CD4-positive, alpha-beta T cell (primary cell): ENCODE measurements around the gene ATP8A2. TPM values are rescaled to one million over a fixed set of nuclear protein-coding genes. Genes with fewer than 3 reads are reported as not detected.

Experiments used
- ATAC-seq: fragments of 200-7000 bp; cut with Tn5 transposase; one replicate; pipeline ENCODE4 v1.10.0; 2022; ENCODE audit warnings: mild to moderate bottlenecking; ENCODE audit not compliant: poor library complexity
- CTCF ChIA-PET: fragments of 350-600 bp; sonication (Branson Sonifier 250); formaldehyde crosslinking; loops from one replicate; lab custom pipeline; 2021; ENCODE audit warnings: antibody characterized with exemption, inconsistent platforms; lab: Charles Lee
- POLR2A ChIA-PET: fragments of 350-600 bp; sonication (Branson Sonifier 250); formaldehyde crosslinking; loops from one replicate; lab custom pipeline; 2021; ENCODE audit warnings: antibody characterized with exemption, inconsistent platforms; lab: Charles Lee
- DNase-seq, 14 experiments: peaks; one replicate each; pipeline ENCODE4 v3.0.0-alpha.2; 2013 to 2020; ENCODE audit warnings: mixed read lengths in 2 of 14
- H3K27ac ChIP-seq, 2 donors: one replicate each; pipeline versions ENCODE4 v1.5.1 to v1.7.0; 2013; ENCODE audit warnings: low read length in 2 of 2, low read depth in 1 of 2, mild to moderate bottlenecking in 1 of 2
- H3K27me3 ChIP-seq, 2 experiments: 1 replicate in 1 of 2; 2 replicates in 1 of 2; pipeline versions ENCODE4 v1.6.1 to v1.7.0; 2013; ENCODE audit warnings: low read length in 2 of 2, control low read depth in 1 of 2, mild to moderate bottlenecking in 1 of 2, moderate library complexity in 1 of 2; ENCODE audit not compliant: insufficient read depth in 2 of 2, control insufficient read depth in 1 of 2
- H3K36me3 ChIP-seq: one replicate; pipeline ENCODE4 v1.6.1; 2013; ENCODE audit warnings: low read length, control low read depth; ENCODE audit not compliant: insufficient read depth
- H3K4me1 ChIP-seq: one replicate; pipeline ENCODE4 v1.6.1; 2013; ENCODE audit warnings: low read length, control low read depth; ENCODE audit not compliant: insufficient read depth
- H3K4me3 ChIP-seq: one replicate; pipeline ENCODE4 v1.5.1; 2013; ENCODE audit warnings: mild to moderate bottlenecking, low read length, moderate library complexity
- H3K9me3 ChIP-seq, 2 experiments: 1 replicate in 1 of 2; 2 replicates in 1 of 2; pipeline versions ENCODE4 v1.6.1 to v1.7.0; 2013; ENCODE audit warnings: low read length in 2 of 2, mild to moderate bottlenecking in 2 of 2, control low read depth in 1 of 2, moderate library complexity in 1 of 2; ENCODE audit not compliant: control insufficient read depth in 1 of 2, insufficient read depth in 1 of 2
- H3K27ac Mint-ChIP-seq: one replicate; pipeline ENCODE4 v1.8.0; 2020; ENCODE audit warnings: mixed read lengths
- H3K27me3 Mint-ChIP-seq: one replicate; pipeline ENCODE4 v1.8.0; 2021; ENCODE audit warnings: mixed read lengths
- H3K36me3 Mint-ChIP-seq: one replicate; pipeline ENCODE4 v1.8.0; 2021; ENCODE audit warnings: low read depth, mixed read lengths
- H3K4me1 Mint-ChIP-seq: one replicate; pipeline ENCODE4 v1.8.0; 2021; ENCODE audit warnings: low read depth, mixed read lengths
- H3K4me3 Mint-ChIP-seq: one replicate; pipeline ENCODE4 v1.8.0; 2020; ENCODE audit warnings: mild to moderate bottlenecking, mixed read lengths
- H3K9me3 Mint-ChIP-seq: one replicate; pipeline ENCODE4 v1.8.0; 2020; ENCODE audit warnings: mixed read lengths
- CTCF ChIP-seq: fragments of 200-600 bp; IDR thresholded peaks from one replicate; pipeline ENCODE4 v1.8.0; 2022; ENCODE audit warnings: antibody characterized with exemption, mild to moderate bottlenecking
- intact Hi-C, 2 experiments: fragments of 100-400 bp; cut with DNase I in 1 of 2; cut with micrococcal nuclease in 1 of 2; formaldehyde crosslinking; loops; one replicate each; pipeline versions ENCODE4 v1.15.1 to v1.9.0; 2023 to 2025; cut with DNase I, micrococcal nuclease
- total RNA-seq, 174 experiments: library from RNA in 2 of 174; stranded (reverse) in 2 of 174; gene quantifications; one replicate each; pipeline ENCODE4 v1.2.3 and lab custom pipeline; 2021 to 2026

Gene ATP8A2
- total RNA-seq, 2 experiments from 2014 or later: 0.22 to 0.36 TPM

- Histone ChIP-seq H3K36me3 (no peaks in the 10 kb centered on the region), H3K4me1 (no peaks in the 10 kb centered on the region), H3K9me3 (no peaks in the 10 kb centered on the region), H3K27me3 (no peaks in the 10 kb centered on the region), H3K4me3 (no peak overlapping the region), H3K27ac (no peak overlapping the region)
- no peak overlapping the region for H3K4me3 Mint-ChIP-seq
- POLR2A ChIA-PET: no interaction called here
- no peak for TF ChIP-seq CTCF
- intact Hi-C loops: no loop called here
- H3K9me3 Mint-ChIP-seq: peaks cover under 1% of the 10 kb centered on the region
- H3K4me1 Mint-ChIP-seq: no peaks in the 10 kb centered on the region
- CTCF ChIA-PET: no interaction called here
- no peak overlapping the region for H3K27ac Mint-ChIP-seq
- peaks cover 6% of the 10 kb centered on the region for H3K27me3 Mint-ChIP-seq
- no peak for ATAC-seq
- no peaks in the 10 kb centered on the region for H3K36me3 Mint-ChIP-seq
- DNase-seq: no peak
These were observed 428.7 kb downstream of the ATP8A2 start for GRCh38 chr13:25800523-25800922.

- no peak overlapping the region for H3K4me3 Mint-ChIP-seq
These were observed 430.8 kb downstream of the ATP8A2 start for GRCh38 chr13:25802579-25802978.

GRCh38 chr13:25803641-25804040 lies 431.9 kb downstream of the ATP8A2 start:
- no peak for ATAC-seq
- intact Hi-C loops: no loop called here
- Histone ChIP-seq H3K9me3 (no peaks in the 10 kb centered on the region), H3K4me3 (no peak overlapping the region), H3K27me3 (no peaks in the 10 kb centered on the region), H3K36me3 (no peaks in the 10 kb centered on the region), H3K27ac (no peak overlapping the region), H3K4me1 (no peaks in the 10 kb centered on the region)
- H3K4me3 Mint-ChIP-seq: no peak overlapping the region
- H3K36me3 Mint-ChIP-seq: no peaks in the 10 kb centered on the region
- no peak for TF ChIP-seq CTCF
- ChIA-PET CTCF (no interaction called here), POLR2A (no interaction called here)
- H3K4me1 Mint-ChIP-seq: no peaks in the 10 kb centered on the region
- DNase-seq: no peak
- no peak overlapping the region for H3K27ac Mint-ChIP-seq
- H3K27me3 Mint-ChIP-seq: peaks cover 6% of the 10 kb centered on the region
- H3K9me3 Mint-ChIP-seq: peaks cover 9% of the 10 kb centered on the region

More at GRCh38 chr13:25802579-25802978, 430.8 kb downstream of the ATP8A2 start:
- Histone ChIP-seq H3K9me3 (no peaks in the 10 kb centered on the region), H3K27me3 (no peaks in the 10 kb centered on the region), H3K4me3 (no peak overlapping the region), H3K36me3 (no peaks in the 10 kb centered on the region), H3K4me1 (no peaks in the 10 kb centered on the region), H3K27ac (no peak overlapping the region)
- no peaks in the 10 kb centered on the region for H3K36me3 Mint-ChIP-seq
- DNase-seq (no peak), ATAC-seq (no peak)
- peaks cover 9% of the 10 kb centered on the region for H3K9me3 Mint-ChIP-seq
- intact Hi-C loops: no loop called here
- no peak for TF ChIP-seq CTCF
- CTCF ChIA-PET: no interaction called here
- no peak overlapping the region for H3K27ac Mint-ChIP-seq
- no peaks in the 10 kb centered on the region for H3K4me1 Mint-ChIP-seq
- H3K27me3 Mint-ChIP-seq: peaks cover 6% of the 10 kb centered on the region
- POLR2A ChIA-PET: no interaction called here
